DOHH2 (cell line): ENCODE results near the gene MED27.

Experiments used
- CTCF ChIP-seq: fragments of 200-600 bp; sonication (generic); IDR thresholded peaks from one replicate; pipeline ENCODE4 v1.5.1; 2014; ENCODE audit warnings: antibody characterized with exemption, mild to moderate bottlenecking, low read depth, low read length; ENCODE audit not compliant: poor library complexity, severe bottlenecking
- EZH2phosphoT487 ChIP-seq: fragments of 200-600 bp; sonication (generic); IDR thresholded peaks from 2 replicates; pipeline ENCODE4 v1.6.1; 2017; ENCODE audit warnings: borderline replicate concordance, mild to moderate bottlenecking, antibody characterized with exemption, low read length, moderate library complexity, mixed read lengths

- no peak for TF ChIP-seq CTCF
- no peak for TF ChIP-seq EZH2phosphoT487
Observed at GRCh38 chr9:131934673-131935072, 145.0 kb downstream of the MED27 start.
